ENCODE results near the gene THAP6.
A peak's percentile ranks its signal among the peaks of the same experiment; 100 is the strongest.
"Not testable (repeated sequence)": the region's sequence is repeated elsewhere in the genome, so short reads cannot be mapped to it uniquely, and the experiment has no call there.

Gene THAP6

GRCh38 chr4:75525086-75525485 lies 10.8 kb downstream of the THAP6 start:
- no peak for DNase-seq (ENCODE audit: low read depth, low spot score)

- no peak for DNase-seq (ENCODE audit: low read depth, low spot score)
These were observed 11.6 kb downstream of the THAP6 start for GRCh38 chr4:75525910-75526309.

- DNase-seq (ENCODE audit: low read depth, low spot score): no peak
These were observed 13.2 kb downstream of the THAP6 start for GRCh38 chr4:75527482-75527881.

- no peak for DNase-seq (ENCODE audit: low read depth, low spot score)
These were observed 16.5 kb downstream of the THAP6 start for GRCh38 chr4:75530556-75531322.

GRCh38 chr4:75531536-75532143 lies 17.4 kb downstream of the THAP6 start:
- DNase-seq (ENCODE audit: low read depth, low spot score): not testable (repeated sequence)

GRCh38 chr4:75533339-75533887 lies 19.1 kb downstream of the THAP6 start:
- not testable (repeated sequence) for DNase-seq (ENCODE audit: low read depth, low spot score)

- not testable (repeated sequence) for DNase-seq (ENCODE audit: low read depth, low spot score)
These were observed 19.7 kb downstream of the THAP6 start for GRCh38 chr4:75533926-75534325.

- DNase-seq (ENCODE audit: low read depth, low spot score): not testable (repeated sequence)
These were observed 23.0 kb downstream of the THAP6 start for GRCh38 chr4:75537308-75537707.

GRCh38 chr4:75542824-75543223 lies 28.6 kb downstream of the THAP6 start:
- no peak for DNase-seq (ENCODE audit: low read depth, low spot score)

- DNase-seq (ENCODE audit: low read depth, low spot score): not testable (repeated sequence)
These were observed 29.9 kb downstream of the THAP6 start for GRCh38 chr4:75544220-75544619.

- no peak for DNase-seq (ENCODE audit: low read depth, low spot score)
These were observed 30.6 kb downstream of the THAP6 start for GRCh38 chr4:75544870-75545269.

GRCh38 chr4:75545526-75545925 lies 31.3 kb downstream of the THAP6 start:
- DNase-seq (ENCODE audit: low read depth, low spot score): no peak

- DNase-seq (ENCODE audit: low read depth, low spot score): no peak
These were observed 33.5 kb downstream of the THAP6 start for GRCh38 chr4:75547647-75548387.

GRCh38 chr4:75549019-75549418 lies 34.7 kb downstream of the THAP6 start:
- no peak for DNase-seq (ENCODE audit: low read depth, low spot score)

- DNase-seq (ENCODE audit: low read depth, low spot score): no peak
These were observed 38.2 kb downstream of the THAP6 start for GRCh38 chr4:75552452-75552851.

- DNase-seq (ENCODE audit: low read depth, low spot score): no peak
These were observed 41.3 kb downstream of the THAP6 start, which contains the start of gene ODAPH for GRCh38 chr4:75555294-75556164. ODAPH (plus strand) TSS chr4:75556066; CDS start chr4:75556083, 17 bp downstream.

GRCh38 chr4:75557696-75558095 lies 43.4 kb downstream of the THAP6 start:
- no peak for DNase-seq (ENCODE audit: low read depth, low spot score)

- peak; percentile 89 for DNase-seq (ENCODE audit: low read depth, low spot score)
These were observed 47.5 kb downstream of the THAP6 start for GRCh38 chr4:75561789-75562188.

GRCh38 chr4:75564023-75564422 lies 49.8 kb downstream of the THAP6 start:
- no peak for DNase-seq (ENCODE audit: low read depth, low spot score)

GRCh38 chr4:75565481-75565880 lies 51.2 kb downstream of the THAP6 start:
- no peak for DNase-seq (ENCODE audit: low read depth, low spot score)

- DNase-seq (ENCODE audit: low read depth, low spot score): no peak
These were observed 52.6 kb downstream of the THAP6 start for GRCh38 chr4:75566911-75567310.

Measured in iPS DF 19.7 (cell line).